Coronary artery (tissue), 2 donors: Measurements from ENCODE around the gene GCH1.

ENCODE experiments used
- DNase-seq: peaks from one replicate; pipeline ENCODE4 v3.0.0-alpha.2; 2017; ENCODE audit warnings: low spot score
- H3K27ac ChIP-seq, 2 donors: fragments of 200-600 bp; sonication (generic); one replicate each; pipeline ENCODE4 v1.5.1; 2016 to 2019
- H3K4me3 ChIP-seq: fragments of 200-600 bp; sonication (generic); 2 replicates; pipeline ENCODE4 v1.5.1; 2016; ENCODE audit warnings: mild to moderate bottlenecking, moderate library complexity
- TF ChIP-seq, protein P1 (sequence below): fragments of 200-600 bp; sonication (generic); IDR thresholded peaks from one replicate; pipeline ENCODE4 v1.5.1; 2019; ENCODE audit warnings: antibody characterized with exemption

The GCH1 gene

DNA sequence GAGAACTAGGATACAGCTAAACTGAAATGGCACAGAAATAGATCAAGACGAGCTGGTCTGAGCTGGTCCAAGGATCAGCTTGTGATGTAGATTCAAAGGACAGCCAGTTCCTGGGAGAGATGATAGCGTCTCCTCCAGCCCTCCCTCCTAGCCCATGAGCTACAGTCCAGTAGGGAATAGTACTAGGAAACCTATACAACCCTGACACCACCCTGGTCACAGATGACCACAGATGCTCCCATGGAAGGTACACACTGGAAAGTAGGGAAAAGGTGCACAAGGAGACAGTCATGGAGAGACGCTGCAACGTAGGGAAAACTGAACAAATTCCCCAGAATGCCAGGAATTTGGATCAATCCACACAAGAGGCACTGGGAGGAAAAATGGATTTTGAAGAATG, 6.9 kb downstream of the GCH1 start:
- Histone ChIP-seq H3K4me3 (no peak overlapping the region), H3K27ac (no peak overlapping the region)
- DNase-seq, result no peak
- TF ChIP-seq, protein P1, sequence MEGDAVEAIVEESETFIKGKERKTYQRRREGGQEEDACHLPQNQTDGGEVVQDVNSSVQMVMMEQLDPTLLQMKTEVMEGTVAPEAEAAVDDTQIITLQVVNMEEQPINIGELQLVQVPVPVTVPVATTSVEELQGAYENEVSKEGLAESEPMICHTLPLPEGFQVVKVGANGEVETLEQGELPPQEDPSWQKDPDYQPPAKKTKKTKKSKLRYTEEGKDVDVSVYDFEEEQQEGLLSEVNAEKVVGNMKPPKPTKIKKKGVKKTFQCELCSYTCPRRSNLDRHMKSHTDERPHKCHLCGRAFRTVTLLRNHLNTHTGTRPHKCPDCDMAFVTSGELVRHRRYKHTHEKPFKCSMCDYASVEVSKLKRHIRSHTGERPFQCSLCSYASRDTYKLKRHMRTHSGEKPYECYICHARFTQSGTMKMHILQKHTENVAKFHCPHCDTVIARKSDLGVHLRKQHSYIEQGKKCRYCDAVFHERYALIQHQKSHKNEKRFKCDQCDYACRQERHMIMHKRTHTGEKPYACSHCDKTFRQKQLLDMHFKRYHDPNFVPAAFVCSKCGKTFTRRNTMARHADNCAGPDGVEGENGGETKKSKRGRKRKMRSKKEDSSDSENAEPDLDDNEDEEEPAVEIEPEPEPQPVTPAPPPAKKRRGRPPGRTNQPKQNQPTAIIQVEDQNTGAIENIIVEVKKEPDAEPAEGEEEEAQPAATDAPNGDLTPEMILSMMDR, result no peak

DNA sequence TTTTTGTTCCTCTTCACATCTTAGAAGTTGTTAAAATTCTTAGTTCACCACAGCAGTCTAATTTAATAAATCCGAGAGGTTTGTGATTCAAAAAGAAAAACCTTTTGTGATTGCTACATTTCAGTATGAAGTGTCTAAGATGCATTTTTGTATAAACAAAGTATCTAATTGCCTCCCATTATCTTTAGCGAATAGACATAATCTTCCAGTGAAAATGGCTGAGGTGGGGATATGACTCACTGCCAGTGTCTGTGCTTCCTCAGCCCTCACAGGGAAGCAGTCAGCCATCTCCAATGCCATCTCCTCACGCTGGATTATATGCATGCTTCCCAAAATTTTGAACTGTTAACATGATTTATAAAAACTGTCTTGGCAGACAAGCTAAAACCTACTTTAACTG, 7.6 kb downstream of the GCH1 start:
- TF ChIP-seq, protein P1, result no peak
- no peak for DNase-seq
- H3K27ac ChIP-seq, result no peak overlapping the region
- no peak overlapping the region for H3K4me3 ChIP-seq

DNA sequence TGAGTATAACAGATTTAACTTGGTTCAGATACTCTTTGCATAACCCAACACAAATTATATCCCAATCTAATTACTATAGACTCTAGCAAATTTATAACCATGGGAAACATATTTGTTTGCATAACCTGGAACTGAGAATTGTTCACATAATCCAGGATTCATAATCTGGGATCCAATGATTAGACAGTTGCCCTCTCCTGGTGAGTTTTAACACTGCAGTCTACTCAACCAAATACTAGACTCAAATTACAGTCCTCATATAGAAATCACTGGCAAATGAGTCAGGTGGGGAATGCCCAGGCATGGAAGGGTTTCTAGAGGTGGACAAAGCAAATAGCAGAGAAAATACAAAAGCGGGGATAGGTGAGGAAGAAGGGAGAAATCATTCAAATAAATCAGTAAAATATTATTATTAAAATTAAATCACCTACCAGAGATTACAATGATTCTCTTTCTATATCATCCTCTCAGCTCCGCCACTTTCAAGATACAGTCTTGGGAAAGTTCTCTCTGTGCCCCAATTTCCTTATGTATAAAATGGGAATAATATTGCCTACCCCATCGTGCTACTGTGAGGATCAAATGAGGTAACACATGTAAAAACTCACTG, 9.4 kb downstream of the GCH1 start:
- TF ChIP-seq, protein P1, result peak; percentile 45
- Histone ChIP-seq H3K27ac (no peak overlapping the region), H3K4me3 (no peak overlapping the region)
- DNase-seq, result no peak

DNA sequence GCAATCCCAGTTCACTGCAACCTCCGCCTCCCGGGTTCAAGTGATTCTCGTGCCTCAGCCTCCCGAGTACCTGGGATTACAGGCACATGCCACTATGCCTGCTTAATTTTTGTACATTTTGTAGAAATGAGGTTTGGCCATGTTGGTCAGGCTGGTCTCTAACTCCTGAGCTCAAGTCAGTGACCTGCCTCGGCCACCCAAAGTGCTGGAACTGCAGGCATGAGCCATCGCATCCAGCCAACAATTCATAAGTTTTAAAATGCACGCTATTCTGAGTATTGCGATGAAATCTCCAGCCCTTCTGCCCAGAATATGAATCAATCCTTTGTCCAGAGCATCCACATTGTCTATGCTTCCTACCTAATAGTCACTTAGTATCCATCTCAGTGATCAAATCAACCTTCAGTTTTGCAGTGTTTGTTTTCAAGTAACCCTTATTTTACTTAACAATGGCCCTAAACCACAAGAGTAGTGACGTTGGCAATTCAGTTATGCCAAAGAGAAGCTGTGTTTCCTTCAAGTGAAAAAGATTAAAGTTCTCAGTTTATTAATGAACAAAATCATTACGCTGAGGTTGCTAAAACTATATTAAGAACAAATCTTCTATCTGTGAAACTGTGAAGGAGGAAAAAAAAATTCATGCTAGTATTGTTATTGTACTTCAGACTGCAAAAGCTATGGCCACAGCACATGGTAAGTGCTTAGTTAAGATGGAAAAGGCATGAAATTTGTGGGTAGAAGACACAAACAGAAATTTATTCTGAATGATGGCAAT, 11.0 kb downstream of the GCH1 start:
- DNase-seq, result no peak
- TF ChIP-seq, protein P1, result no peak
- no peak overlapping the region for H3K4me3 ChIP-seq
- no peak overlapping the region for H3K27ac ChIP-seq

DNA sequence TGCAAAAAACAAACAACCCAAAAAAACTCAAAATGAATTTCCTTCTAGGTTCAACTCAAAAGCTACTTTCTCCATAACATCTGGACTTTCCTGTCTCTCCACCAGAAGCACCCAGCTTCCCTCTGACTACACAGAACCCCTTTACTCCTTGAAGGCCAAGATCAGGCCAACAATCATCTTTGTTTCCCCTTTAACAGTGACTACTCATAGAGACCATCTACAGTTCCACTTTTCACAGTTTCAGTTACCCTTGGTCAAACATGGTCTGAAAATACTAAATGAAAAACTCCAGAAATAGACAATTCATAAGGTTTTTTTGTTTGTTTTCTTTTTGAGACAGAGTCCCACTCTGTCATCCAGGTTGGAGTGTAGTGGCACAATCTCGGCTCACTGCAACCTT, 11.8 kb downstream of the GCH1 start:
- no peak overlapping the region for H3K27ac ChIP-seq
- no peak for DNase-seq
- TF ChIP-seq, protein P1, result no peak
- H3K4me3 ChIP-seq, result no peak overlapping the region

DNA sequence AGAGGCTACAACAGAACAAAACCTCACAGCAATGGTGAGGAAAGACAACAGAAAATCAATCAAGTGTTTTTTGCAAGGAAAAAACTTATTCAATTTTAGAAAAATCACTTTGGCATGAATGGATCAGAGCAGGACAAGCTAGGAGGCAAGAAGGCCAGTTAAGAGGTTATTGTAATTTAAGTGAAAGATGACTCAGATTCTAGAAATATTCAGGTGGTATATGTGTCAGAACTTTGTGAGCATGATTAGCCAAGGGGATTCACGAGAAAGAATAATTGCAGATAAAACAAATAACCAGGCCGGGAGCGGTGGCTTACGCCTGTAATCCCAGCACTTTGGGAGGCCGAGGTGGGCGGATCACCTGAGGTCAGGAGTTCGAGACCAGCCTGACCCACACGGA, 12.7 kb downstream of the GCH1 start:
- Histone ChIP-seq H3K4me3 (no peak overlapping the region), H3K27ac (no peak overlapping the region)
- TF ChIP-seq, protein P1, result no peak
- DNase-seq, result no peak

DNA sequence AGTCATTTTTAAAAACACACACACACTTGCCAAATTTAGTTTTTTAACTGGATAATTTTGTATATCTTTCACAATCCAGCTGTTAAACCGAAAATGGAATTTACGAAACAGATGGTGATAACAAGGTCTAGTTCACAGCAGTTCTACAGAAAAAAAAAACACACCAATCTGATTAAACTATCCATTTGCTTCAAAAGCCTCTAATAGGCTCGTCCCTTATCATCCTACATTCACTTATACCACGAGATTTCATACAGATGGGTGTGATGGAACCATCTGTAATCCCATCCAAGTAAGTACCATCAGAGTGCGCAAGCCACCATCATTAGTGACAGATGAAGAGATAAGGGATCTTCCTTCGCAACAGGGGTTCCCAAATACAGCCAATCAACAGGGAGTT, 20.1 kb downstream of the GCH1 start:
- Histone ChIP-seq H3K4me3 (peak overlapping the region; percentile 64), H3K27ac (peak overlapping the region; percentile 56 to 76)

More for the DNA sequence above, 20.1 kb downstream of the GCH1 start:
- DNase-seq, result no peak
- TF ChIP-seq, protein P1, result no peak
